ENCODE measurements around the gene NEK6. TPM values are rescaled to one million over a fixed set of nuclear protein-coding genes. Genes with fewer than 3 reads are reported as not detected.

The NEK6 gene
- total RNA-seq, 2 experiments from 2014 or later = 0.89 to 1.7 TPM

GRCh38 chr9:124339603-124340146, 81.9 kb downstream of the NEK6 start:
- ATAC-seq (ENCODE audit: poor library complexity) = no peak
- no peak overlapping the region for H3K27ac Mint-ChIP-seq
- ChIA-PET POLR2A (no interaction called here), CTCF (no interaction called here)
- Histone ChIP-seq H3K27me3 (ENCODE audit: control insufficient read depth in 1 of 2, insufficient read depth in 2 of 2, low read length in 2 of 2) (no peaks in the 10 kb centered on the region), H3K4me3 (ENCODE audit: low read length) (no peak overlapping the region), H3K4me1 (ENCODE audit: insufficient read depth, low read length) (no peaks in the 10 kb centered on the region), H3K9me3 (ENCODE audit: control insufficient read depth in 1 of 2, insufficient read depth in 1 of 2, low read length in 2 of 2) (peaks cover 0 to 19% of the 10 kb centered on the region in 2 experiments), H3K36me3 (ENCODE audit: insufficient read depth, low read length) (no peaks in the 10 kb centered on the region), H3K27ac (ENCODE audit: low read depth in 1 of 2, low read length in 2 of 2) (no peak overlapping the region)
- H3K4me1 Mint-ChIP-seq (ENCODE audit: low read depth) = no peaks in the 10 kb centered on the region
- TF ChIP-seq CTCF (IDR thresholded peaks at IDR 0.05) = no peak
- H3K9me3 Mint-ChIP-seq = no peaks in the 10 kb centered on the region
- intact Hi-C loops (cut with DNase I, micrococcal nuclease) = no loop called here
- no peaks in the 10 kb centered on the region for H3K27me3 Mint-ChIP-seq
- H3K36me3 Mint-ChIP-seq (ENCODE audit: low read depth) = no peaks in the 10 kb centered on the region
- H3K4me3 Mint-ChIP-seq = no peak overlapping the region
- no peak for DNase-seq

GRCh38 chr9:124340219-124341069, 82.7 kb downstream of the NEK6 start:
- intact Hi-C loops (cut with DNase I, micrococcal nuclease) = no loop called here
- Histone ChIP-seq H3K36me3 (ENCODE audit: insufficient read depth, low read length) (no peaks in the 10 kb centered on the region), H3K27me3 (ENCODE audit: control insufficient read depth in 1 of 2, insufficient read depth in 2 of 2, low read length in 2 of 2) (no peaks in the 10 kb centered on the region), H3K4me1 (ENCODE audit: insufficient read depth, low read length) (no peaks in the 10 kb centered on the region), H3K9me3 (ENCODE audit: control insufficient read depth in 1 of 2, insufficient read depth in 1 of 2, low read length in 2 of 2) (peaks cover 0 to 19% of the 10 kb centered on the region in 2 experiments), H3K4me3 (ENCODE audit: low read length) (no peak overlapping the region), H3K27ac (ENCODE audit: low read depth in 1 of 2, low read length in 2 of 2) (no peak overlapping the region)
- Mint-ChIP-seq H3K36me3 (ENCODE audit: low read depth) (peaks cover 3% of the 10 kb centered on the region), H3K27me3 (no peaks in the 10 kb centered on the region), H3K4me1 (ENCODE audit: low read depth) (no peaks in the 10 kb centered on the region), H3K27ac (no peak overlapping the region), H3K9me3 (no peaks in the 10 kb centered on the region), H3K4me3 (no peak overlapping the region)
- DNase-seq (no peak), ATAC-seq (ENCODE audit: poor library complexity) (no peak)
- ChIA-PET CTCF (no interaction called here), POLR2A (no interaction called here)
- TF ChIP-seq CTCF (IDR thresholded peaks at IDR 0.05) = no peak

GRCh38 chr9:124341455-124342170, 83.9 kb downstream of the NEK6 start:
- Histone ChIP-seq H3K36me3 (ENCODE audit: insufficient read depth, low read length) (no peaks in the 10 kb centered on the region), H3K9me3 (ENCODE audit: control insufficient read depth in 1 of 2, insufficient read depth in 1 of 2, low read length in 2 of 2) (peaks cover 0 to 19% of the 10 kb centered on the region in 2 experiments), H3K27ac (ENCODE audit: low read depth in 1 of 2, low read length in 2 of 2) (no peak overlapping the region), H3K27me3 (ENCODE audit: control insufficient read depth in 1 of 2, insufficient read depth in 2 of 2, low read length in 2 of 2) (no peaks in the 10 kb centered on the region), H3K4me1 (ENCODE audit: insufficient read depth, low read length) (no peaks in the 10 kb centered on the region), H3K4me3 (ENCODE audit: low read length) (no peak overlapping the region)
- intact Hi-C loops (cut with DNase I, micrococcal nuclease) = no loop called here
- Mint-ChIP-seq H3K4me3 (no peak overlapping the region), H3K4me1 (ENCODE audit: low read depth) (no peaks in the 10 kb centered on the region), H3K27me3 (no peaks in the 10 kb centered on the region), H3K27ac (no peak overlapping the region), H3K9me3 (no peaks in the 10 kb centered on the region), H3K36me3 (ENCODE audit: low read depth) (peaks cover 5% of the 10 kb centered on the region)
- ATAC-seq (ENCODE audit: poor library complexity) (no peak), DNase-seq (no peak)
- ChIA-PET CTCF (no interaction called here), POLR2A (interaction anchor here (0.6 kb wide), 1 partner anchor 108 kb away, joined by 5 read pairs; no protein-coding TSS in a partner anchor)
- TF ChIP-seq CTCF (IDR thresholded peaks at IDR 0.05) = no peak
